Neural cell (in vitro differentiated cells): ENCODE results near the gene MMP20. TPM values are rescaled to one million over a fixed set of nuclear protein-coding genes. Genes with fewer than 3 reads are reported as not detected.

Experiments used
- H2AFZ ChIP-seq: fragments of 200-600, 300-800 bp; sonication (generic), shearing (Covaris generic); 2 replicates; pipeline ENCODE4 v1.6.0; 2014; ENCODE audit warnings: low read depth, mild to moderate bottlenecking, antibody characterized with exemption, low read length, moderate library complexity
- H3F3A ChIP-seq: fragments of 200-600 bp; shearing (Covaris generic); 2 replicates; pipeline ENCODE4 v1.6.1; 2016; ENCODE audit warnings: mild to moderate bottlenecking, moderate library complexity, mixed read lengths, antibody characterized with exemption, low read length; ENCODE audit not compliant: insufficient read depth, poor library complexity, severe bottlenecking
- H3K27ac ChIP-seq: fragments of 200-600, 300-800 bp; sonication (generic), shearing (Covaris generic); 2 replicates; pipeline ENCODE4 v1.5.1; 2014; ENCODE audit warnings: mild to moderate bottlenecking, low read length, moderate library complexity
- H3K27me3 ChIP-seq: fragments of 300-800, 200-600 bp; sonication (generic), shearing (Covaris generic); 2 replicates; pipeline ENCODE4 v1.6.0; 2014; ENCODE audit warnings: mild to moderate bottlenecking, low read depth, low read length, moderate library complexity; ENCODE audit not compliant: insufficient read depth
- H3K36me3 ChIP-seq: fragments of 300-800, 200-600 bp; sonication (generic), shearing (Covaris generic); 2 replicates; pipeline ENCODE4 v1.5.1; 2014; ENCODE audit warnings: mild to moderate bottlenecking, antibody characterized with exemption, low read length, moderate library complexity; ENCODE audit not compliant: insufficient read depth
- H3K4me2 ChIP-seq: fragments of 300-800, 200-600 bp; sonication (generic), shearing (Covaris generic); 2 replicates; pipeline ENCODE4 v1.6.0; 2014; ENCODE audit warnings: mild to moderate bottlenecking, low read length
- H3K4me3 ChIP-seq: fragments of 300-800, 200-600 bp; sonication (generic), shearing (Covaris generic); 2 replicates; pipeline ENCODE4 v1.5.1; 2014; ENCODE audit warnings: mild to moderate bottlenecking, low read length, moderate library complexity
- H3K79me2 ChIP-seq: fragments of 200-600 bp; shearing (Covaris generic); replicated peaks from 2 replicates; pipeline ENCODE4 v1.6.0; 2014; ENCODE audit warnings: mild to moderate bottlenecking, low read length, moderate library complexity; ENCODE audit not compliant: insufficient read depth
- H3K9ac ChIP-seq: fragments of 300-800, 200-600 bp; sonication (generic), shearing (Covaris generic); 2 replicates; pipeline ENCODE4 v1.6.1; 2016; ENCODE audit warnings: mild to moderate bottlenecking, low read length, mixed read lengths
- H3K9me2 ChIP-seq: fragments of 200-600 bp; shearing (Covaris generic); 2 replicates; pipeline ENCODE4 v1.6.1; 2016; ENCODE audit warnings: mild to moderate bottlenecking, low read length, mixed read lengths; ENCODE audit not compliant: insufficient read depth
- H3K9me3 ChIP-seq: fragments of 200-600, 300-800 bp; sonication (generic), shearing (Covaris generic); 2 replicates; pipeline ENCODE4 v1.6.1; 2016; ENCODE audit warnings: mild to moderate bottlenecking, mixed run types, low read length, moderate library complexity, mixed read lengths
- H4K20me1 ChIP-seq: fragments of 200-600 bp; shearing (Covaris generic); 2 replicates; pipeline ENCODE4 v1.6.1; 2016; ENCODE audit warnings: mild to moderate bottlenecking, mixed run types; ENCODE audit not compliant: insufficient read depth
- EP300 ChIP-seq: fragments of 450-650 bp; conservative IDR thresholded peaks from 2 replicates; pipeline ENCODE4 v1.6.1; 2014; ENCODE audit warnings: antibody characterized with exemption, mild to moderate bottlenecking, moderate library complexity; ENCODE audit not compliant: poor library complexity, severe bottlenecking
- EZH2 ChIP-seq: fragments of 200-600, 300-800 bp; shearing (Covaris generic), sonication (generic); IDR thresholded peaks from 2 replicates; pipeline ENCODE4 v1.6.1; 2014; ENCODE audit warnings: antibody characterized with exemption, low read length, borderline replicate concordance, mild to moderate bottlenecking; ENCODE audit not compliant: insufficient read depth, poor library complexity, severe bottlenecking
- MXI1 ChIP-seq: fragments of 450-650 bp; conservative IDR thresholded peaks from 2 replicates; pipeline ENCODE4 v1.6.1; 2014; ENCODE audit warnings: antibody characterized with exemption, mild to moderate bottlenecking; ENCODE audit not compliant: poor library complexity, severe bottlenecking
- POLR2AphosphoS5 ChIP-seq: IDR thresholded peaks from 2 replicates; pipeline ENCODE4 v1.6.1; 2012
- RAD21 ChIP-seq: fragments of 450-650 bp; conservative IDR thresholded peaks from 2 replicates; pipeline ENCODE4 v1.6.1; 2014; ENCODE audit warnings: antibody characterized with exemption, mild to moderate bottlenecking, moderate library complexity
- REST ChIP-seq: IDR thresholded peaks from 2 replicates; pipeline ENCODE4 v1.6.1; 2012; ENCODE audit warnings: borderline replicate concordance
- SMC3 ChIP-seq: fragments of 450-650 bp; conservative IDR thresholded peaks from 2 replicates; pipeline ENCODE4 v1.6.1; 2014; ENCODE audit warnings: antibody characterized with exemption, mild to moderate bottlenecking, moderate library complexity; ENCODE audit not compliant: poor library complexity
- TAF1 ChIP-seq: IDR thresholded peaks from 2 replicates; pipeline ENCODE4 v1.6.1; 2012; ENCODE audit warnings: low read depth
- polyA plus RNA-seq: library from polyadenylated mRNA; depleted of rRNA; stranded (reverse); fragments of >200 nt; gene quantifications from 2 replicates; pipeline ENCODE4 v1.2.3, GENCODE V29; 2014
- TF ChIP-seq, protein P1 (sequence below): fragments of 450-650 bp; IDR thresholded peaks from 2 replicates; pipeline ENCODE4 v1.5.1; 2014; ENCODE audit warnings: antibody characterized with exemption, mild to moderate bottlenecking, moderate library complexity; ENCODE audit not compliant: poor library complexity, severe bottlenecking

The MMP20 gene
- polyA plus RNA-seq, 1 donor from 2014 or later: not detected

GRCh38 chr11:102539567-102539966 lies 85.6 kb downstream of the MMP20 start:
- TF ChIP-seq POLR2AphosphoS5 (no peak), TAF1 (no peak), SMC3 (no peak), EP300 (no peak), RAD21 (no peak), MXI1 (no peak), REST (no peak), EZH2 (no peak)
- TF ChIP-seq, protein P1, sequence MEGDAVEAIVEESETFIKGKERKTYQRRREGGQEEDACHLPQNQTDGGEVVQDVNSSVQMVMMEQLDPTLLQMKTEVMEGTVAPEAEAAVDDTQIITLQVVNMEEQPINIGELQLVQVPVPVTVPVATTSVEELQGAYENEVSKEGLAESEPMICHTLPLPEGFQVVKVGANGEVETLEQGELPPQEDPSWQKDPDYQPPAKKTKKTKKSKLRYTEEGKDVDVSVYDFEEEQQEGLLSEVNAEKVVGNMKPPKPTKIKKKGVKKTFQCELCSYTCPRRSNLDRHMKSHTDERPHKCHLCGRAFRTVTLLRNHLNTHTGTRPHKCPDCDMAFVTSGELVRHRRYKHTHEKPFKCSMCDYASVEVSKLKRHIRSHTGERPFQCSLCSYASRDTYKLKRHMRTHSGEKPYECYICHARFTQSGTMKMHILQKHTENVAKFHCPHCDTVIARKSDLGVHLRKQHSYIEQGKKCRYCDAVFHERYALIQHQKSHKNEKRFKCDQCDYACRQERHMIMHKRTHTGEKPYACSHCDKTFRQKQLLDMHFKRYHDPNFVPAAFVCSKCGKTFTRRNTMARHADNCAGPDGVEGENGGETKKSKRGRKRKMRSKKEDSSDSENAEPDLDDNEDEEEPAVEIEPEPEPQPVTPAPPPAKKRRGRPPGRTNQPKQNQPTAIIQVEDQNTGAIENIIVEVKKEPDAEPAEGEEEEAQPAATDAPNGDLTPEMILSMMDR: no peak
- H3K36me3 ChIP-seq: no peaks in the 10 kb centered on the region
- no peaks in the 10 kb centered on the region for H3K27me3 ChIP-seq
- no peak overlapping the region for H3K27ac ChIP-seq
- no peak overlapping the region for H2AFZ ChIP-seq
- H3K79me2 ChIP-seq: no peaks in the 10 kb centered on the region
- H3F3A ChIP-seq: no peaks in the 10 kb centered on the region
- H3K4me3 ChIP-seq: no peak overlapping the region
- no peaks in the 10 kb centered on the region for H3K9me3 ChIP-seq
- H4K20me1 ChIP-seq: no peaks in the 10 kb centered on the region
- no peaks in the 10 kb centered on the region for H3K9me2 ChIP-seq
- H3K4me2 ChIP-seq: no peak overlapping the region
- no peak overlapping the region for H3K9ac ChIP-seq

GRCh38 chr11:102538932-102539331 lies 86.2 kb downstream of the MMP20 start:
- Histone ChIP-seq H3K27me3 (no peaks in the 10 kb centered on the region), H3K27ac (no peak overlapping the region), H3K79me2 (no peaks in the 10 kb centered on the region), H4K20me1 (no peaks in the 10 kb centered on the region), H3F3A (no peaks in the 10 kb centered on the region), H3K4me2 (no peak overlapping the region), H3K9ac (no peak overlapping the region), H2AFZ (no peak overlapping the region), H3K9me2 (no peaks in the 10 kb centered on the region), H3K4me3 (no peak overlapping the region), H3K36me3 (no peaks in the 10 kb centered on the region), H3K9me3 (no peaks in the 10 kb centered on the region)
- TF ChIP-seq EZH2: no peak
- TF ChIP-seq, protein P1: no peak
- no peak for TF ChIP-seq REST
- TF ChIP-seq MXI1: no peak
- no peak for TF ChIP-seq RAD21
- TF ChIP-seq SMC3: no peak
- TF ChIP-seq TAF1: no peak
- TF ChIP-seq POLR2AphosphoS5: no peak
- no peak for TF ChIP-seq EP300
